H9 (cell line): Measurements from ENCODE around the gene ZNF365. TPM values are rescaled to one million over a fixed set of nuclear protein-coding genes. Genes with fewer than 3 reads are reported as not detected.

ENCODE experiments used
- DNase-seq: peaks from one replicate; pipeline ENCODE4 v3.0.0-alpha.2; 2017
- H2AFZ ChIP-seq: one replicate; pipeline ENCODE4 v1.6.1; 2013; ENCODE audit warnings: mild to moderate bottlenecking, low read length, control low read depth, moderate library complexity
- H2AK5ac ChIP-seq: 2 replicates; pipeline ENCODE4 v1.6.1; 2013; ENCODE audit warnings: low read length, control low read depth, mixed read lengths; ENCODE audit not compliant: insufficient read length
- H2BK120ac ChIP-seq: one replicate; pipeline ENCODE4 v1.6.1; 2013; ENCODE audit warnings: low read depth, mild to moderate bottlenecking, low read length, control low read depth, inconsistent platforms; ENCODE audit not compliant: poor library complexity, severe bottlenecking
- H2BK12ac ChIP-seq: 2 replicates; pipeline ENCODE4 v1.6.1; 2013; ENCODE audit warnings: low read length, control low read depth, mixed read lengths, low read depth; ENCODE audit not compliant: insufficient read length
- H2BK15ac ChIP-seq: 2 replicates; pipeline ENCODE4 v1.6.1; 2013; ENCODE audit warnings: low read depth, low read length, control low read depth
- H2BK20ac ChIP-seq: one replicate; pipeline ENCODE4 v1.6.1; 2013; ENCODE audit warnings: low read depth, mild to moderate bottlenecking, low read length, control low read depth, inconsistent platforms; ENCODE audit not compliant: poor library complexity, severe bottlenecking
- H2BK5ac ChIP-seq: 2 replicates; pipeline ENCODE4 v1.6.1; 2013; ENCODE audit warnings: low read length, control low read depth, mixed read lengths; ENCODE audit not compliant: insufficient read length
- H3K14ac ChIP-seq: 2 replicates; pipeline ENCODE4 v1.6.1; 2013; ENCODE audit warnings: low read length, control low read depth; ENCODE audit not compliant: insufficient read depth
- H3K18ac ChIP-seq: 2 replicates; pipeline ENCODE4 v1.6.1; 2013; ENCODE audit warnings: low read depth, mild to moderate bottlenecking, mixed read lengths, low read length, control low read depth; ENCODE audit not compliant: insufficient read length
- H3K23ac ChIP-seq: 2 replicates; pipeline ENCODE4 v1.6.1; 2013; ENCODE audit warnings: low read length, control low read depth, mixed read lengths, low read depth; ENCODE audit not compliant: insufficient read length
- H3K23me2 ChIP-seq: 2 replicates; pipeline ENCODE4 v1.6.1; 2013; ENCODE audit warnings: low read depth, mild to moderate bottlenecking, mixed read lengths, low read length, control low read depth; ENCODE audit not compliant: insufficient read length, poor library complexity, severe bottlenecking
- H3K27ac ChIP-seq: 2 replicates; pipeline ENCODE4 v1.5.1; 2013; ENCODE audit warnings: low read length, control low read depth, mixed read lengths, low read depth; ENCODE audit not compliant: insufficient read length
- H3K27me3 ChIP-seq: 2 replicates; pipeline ENCODE4 v1.6.1; 2013; ENCODE audit warnings: low read length, control low read depth, inconsistent platforms; ENCODE audit not compliant: insufficient read depth
- H3K4ac ChIP-seq: 2 replicates; pipeline ENCODE4 v1.6.1; 2013; ENCODE audit warnings: low read depth, mild to moderate bottlenecking, control low read depth, inconsistent platforms, low read length, moderate library complexity
- H3K4me1 ChIP-seq: 2 replicates; pipeline ENCODE4 v1.6.1; 2013; ENCODE audit warnings: low read length, control low read depth, inconsistent platforms; ENCODE audit not compliant: insufficient read depth
- H3K4me2 ChIP-seq: 2 replicates; pipeline ENCODE4 v1.6.1; 2013; ENCODE audit warnings: low read length, control low read depth, mixed read lengths; ENCODE audit not compliant: insufficient read length, insufficient read depth
- H3K56ac ChIP-seq: 2 replicates; pipeline ENCODE4 v1.6.1; 2013; ENCODE audit warnings: low read depth, mild to moderate bottlenecking, mixed read lengths, low read length, control low read depth; ENCODE audit not compliant: insufficient read length
- H3K79me1 ChIP-seq: 2 replicates; pipeline ENCODE4 v1.6.1; 2013; ENCODE audit warnings: low read depth, mild to moderate bottlenecking, moderate library complexity, low read length, control low read depth, inconsistent platforms; ENCODE audit not compliant: insufficient read depth, poor library complexity, severe bottlenecking
- H3K79me2 ChIP-seq: 2 replicates; pipeline ENCODE4 v1.6.1; 2013; ENCODE audit warnings: low read length, control low read depth, inconsistent platforms; ENCODE audit not compliant: insufficient read depth
- H3K9ac ChIP-seq: 2 replicates; pipeline ENCODE4 v1.6.1; 2013; ENCODE audit warnings: low read length, control low read depth, mixed read lengths; ENCODE audit not compliant: insufficient read length; ENCODE audit errors: extremely low read depth
- H3K9me3 ChIP-seq: one replicate; pipeline ENCODE4 v1.6.1; 2013; ENCODE audit warnings: low read depth, low read length, inconsistent platforms; ENCODE audit not compliant: control insufficient read depth
- H3T11ph ChIP-seq: one replicate; pipeline ENCODE4 v1.6.1; 2013; ENCODE audit warnings: mild to moderate bottlenecking, low read length, control low read depth, inconsistent platforms
- H4K20me1 ChIP-seq: one replicate; pipeline ENCODE4 v1.6.1; 2013; ENCODE audit not compliant: control insufficient read depth, insufficient read length, insufficient read depth
- H4K5ac ChIP-seq: 2 replicates; pipeline ENCODE4 v1.6.1; 2013; ENCODE audit warnings: low read depth, mild to moderate bottlenecking, mixed read lengths, low read length, control low read depth; ENCODE audit not compliant: insufficient read length
- H4K8ac ChIP-seq: replicated peaks from 2 replicates; pipeline ENCODE4 v1.6.1; 2013; ENCODE audit warnings: low read length, control low read depth, mixed read lengths, low read depth; ENCODE audit not compliant: insufficient read length
- H4K91ac ChIP-seq: 2 replicates; pipeline ENCODE4 v1.6.1; 2013; ENCODE audit warnings: low read depth, mild to moderate bottlenecking, moderate library complexity, mixed read lengths, low read length, control low read depth; ENCODE audit not compliant: insufficient read length
- H3K27ac Mint-ChIP-seq, 3 experiments: 2 replicates in 2 of 3; 3 replicates in 1 of 3; pipeline ENCODE4 v1.8.0; 2020 to 2021; ENCODE audit warnings: mixed read lengths in 3 of 3, mild to moderate bottlenecking in 1 of 3, moderate library complexity in 1 of 3
- H3K27me3 Mint-ChIP-seq: 2 replicates; pipeline ENCODE4 v1.8.0; 2021; ENCODE audit warnings: low read depth, mild to moderate bottlenecking, moderate library complexity, mixed read lengths
- H3K36me3 Mint-ChIP-seq, 3 experiments: 2 replicates in 2 of 3; 3 replicates in 1 of 3; pipeline ENCODE4 v1.8.0; 2020 to 2021; ENCODE audit warnings: low read depth in 3 of 3, mixed read lengths in 3 of 3; ENCODE audit not compliant: insufficient read depth in 1 of 3
- H3K4me1 Mint-ChIP-seq, 2 experiments: 2 replicates each; pipeline ENCODE4 v1.8.0; 2020; ENCODE audit warnings: mixed read lengths in 2 of 2
- H3K4me3 Mint-ChIP-seq, 2 experiments: 2 replicates in 1 of 2; 3 replicates in 1 of 2; pipeline ENCODE4 v1.8.0; 2020 to 2021; ENCODE audit warnings: mild to moderate bottlenecking in 2 of 2, mixed read lengths in 2 of 2, moderate library complexity in 1 of 2
- H3K9me3 Mint-ChIP-seq, 2 experiments: 2 replicates in 1 of 2; 3 replicates in 1 of 2; pipeline ENCODE4 v1.8.0; 2020; ENCODE audit warnings: mild to moderate bottlenecking in 2 of 2, mixed read lengths in 2 of 2, moderate library complexity in 1 of 2
- CTCF ChIP-seq: fragments of 200-600 bp; sonication (generic); conservative IDR thresholded peaks from 3 replicates; pipeline ENCODE4 v1.8.0; 2021; ENCODE audit warnings: antibody characterized with exemption, mild to moderate bottlenecking
- WGBS: extraction: QIAGEN DNeasy Blood & Tissue Kit; methylation state at CpG from one replicate; pipeline ENCODE4 v1.1.7; 2013; ENCODE audit warnings: missing lambda C conversion rate, low lambda C conversion rate, mixed read lengths; ENCODE audit not compliant: insufficient read length; ENCODE audit errors: extremely low coverage; 5-methylcytosine and 5-hydroxymethylcytosine counted together
- total RNA-seq: library from RNA; stranded (reverse); gene quantifications from 2 replicates; pipeline ENCODE4 v1.2.1, GENCODE V29; 2021

The ZNF365 gene
- total RNA-seq, 1 experiment from 2014 or later: 0.59 TPM

- no peak overlapping the region for H3K14ac ChIP-seq
- peaks cover 28% of the 10 kb centered on the region for H3K27me3 Mint-ChIP-seq
- H3K36me3 Mint-ChIP-seq: peaks cover 0 to 2% (median 0%) of the 10 kb centered on the region in 3 experiments; a peak in 1 of 7 replicates
- no peak for TF ChIP-seq CTCF
- no peak overlapping the region for H3K4ac ChIP-seq
- H3K27me3 ChIP-seq: peaks cover 4% of the 10 kb centered on the region; the same call in 1 of the 2 replicates
- no peak overlapping the region for H2BK15ac ChIP-seq
- no peak overlapping the region for H4K8ac ChIP-seq
- no peaks in the 10 kb centered on the region for H3K4me1 ChIP-seq
- no peak overlapping the region for H2BK20ac ChIP-seq
- H3K79me1 ChIP-seq: no peaks in the 10 kb centered on the region
- H3K4me2 ChIP-seq: no peak overlapping the region
- H3K23ac ChIP-seq: no peak overlapping the region
- H2AFZ ChIP-seq: no peak overlapping the region
- no peak overlapping the region for H2BK12ac ChIP-seq
- H3K9me3 Mint-ChIP-seq: no peaks in the 10 kb centered on the region
- H2BK120ac ChIP-seq: no peak overlapping the region
- no peak overlapping the region for H3K27ac ChIP-seq
- WGBS: no CpG with 5 or more reads among the region's 5 CpGs
- H3K4me3 Mint-ChIP-seq: no peak overlapping the region
- H3K79me2 ChIP-seq: no peaks in the 10 kb centered on the region
- H3K56ac ChIP-seq: no peak overlapping the region
- no peak overlapping the region for H4K5ac ChIP-seq
- H3K18ac ChIP-seq: no peak overlapping the region
- no peak for DNase-seq
- no peaks in the 10 kb centered on the region for H4K20me1 ChIP-seq
- no peak overlapping the region for H3K27ac Mint-ChIP-seq
- no peaks in the 10 kb centered on the region for H3K4me1 Mint-ChIP-seq
- no peak overlapping the region for H2AK5ac ChIP-seq
- no peak overlapping the region for H3K9ac ChIP-seq
- no peak overlapping the region for H2BK5ac ChIP-seq
- no peaks in the 10 kb centered on the region for H3K23me2 ChIP-seq
- no peak overlapping the region for H4K91ac ChIP-seq
- H3T11ph ChIP-seq: no peak overlapping the region
- H3K9me3 ChIP-seq: no peaks in the 10 kb centered on the region
These were observed 59.1 kb downstream of the ZNF365 start for GRCh38 chr10:62433181-62433692.
